Measurements from ENCODE around the gene IQCH. TPM values are rescaled to one million over a fixed set of nuclear protein-coding genes. Genes with fewer than 3 reads are reported as not detected.

IQCH gene
- total RNA-seq, 1 experiment from 2014 or later, result 1.1 TPM

DNA sequence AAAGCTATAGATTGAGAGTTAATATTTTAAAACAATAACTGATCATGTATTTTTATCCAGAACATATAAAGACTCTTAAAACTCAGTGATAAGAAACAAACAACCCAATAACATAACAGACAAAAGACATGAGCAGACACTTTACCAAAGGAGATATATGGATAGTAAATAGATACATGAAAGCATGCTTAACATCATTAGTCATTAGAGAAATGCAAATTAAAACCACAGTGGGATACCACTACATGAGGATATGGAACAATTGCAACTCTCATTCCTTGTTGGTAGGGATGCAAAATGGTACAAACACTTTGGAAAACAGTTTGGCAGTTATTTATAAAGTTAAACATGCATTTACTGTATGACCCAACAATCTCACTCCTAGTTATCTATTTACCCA, 95.0 kb downstream of the IQCH start:
- Histone ChIP-seq H3K18ac (ENCODE audit: insufficient read length, low read depth, low read length) (no peak overlapping the region), H3K23ac (ENCODE audit: insufficient read length, low read depth, low read length) (no peak overlapping the region), H2BK20ac (ENCODE audit: low read depth, low read length, poor library complexity, severe bottlenecking) (no peak overlapping the region), H3K79me1 (ENCODE audit: insufficient read depth, low read depth, low read length, poor library complexity, severe bottlenecking) (no peaks in the 10 kb centered on the region), H3K23me2 (ENCODE audit: insufficient read length, low read depth, low read length, poor library complexity, severe bottlenecking) (no peaks in the 10 kb centered on the region), H2BK5ac (ENCODE audit: insufficient read length, low read length) (no peak overlapping the region), H4K5ac (ENCODE audit: insufficient read length, low read depth, low read length) (no peak overlapping the region), H4K91ac (ENCODE audit: insufficient read length, low read depth, low read length) (no peak overlapping the region), H3K9ac (ENCODE audit: extremely low read depth, insufficient read length, low read length) (no peak overlapping the region), H3K4me2 (ENCODE audit: insufficient read depth, insufficient read length, low read length) (no peak overlapping the region), H4K20me1 (ENCODE audit: control insufficient read depth, insufficient read depth, insufficient read length) (no peaks in the 10 kb centered on the region), H2AK5ac (ENCODE audit: insufficient read length, low read length) (no peak overlapping the region), H3K27ac (ENCODE audit: insufficient read length, low read depth, low read length) (no peak overlapping the region), H3K27me3 (ENCODE audit: insufficient read depth, low read length) (no peaks in the 10 kb centered on the region), H3K4me1 (ENCODE audit: insufficient read depth, low read length) (no peaks in the 10 kb centered on the region; the same call in none of the 2 replicates), H3K56ac (ENCODE audit: insufficient read length, low read depth, low read length) (no peak overlapping the region), H2AFZ (ENCODE audit: low read length) (no peak overlapping the region), H3T11ph (ENCODE audit: low read length) (no peak overlapping the region), H3K4ac (ENCODE audit: low read depth, low read length) (no peak overlapping the region), H4K8ac (replicated peaks; ENCODE audit: insufficient read length, low read depth, low read length) (no peak overlapping the region), H2BK12ac (ENCODE audit: insufficient read length, low read depth, low read length) (no peak overlapping the region), H3K9me3 (ENCODE audit: control insufficient read depth, low read depth, low read length) (no peaks in the 10 kb centered on the region), H2BK15ac (ENCODE audit: low read depth, low read length) (no peak overlapping the region), H3K79me2 (ENCODE audit: insufficient read depth, low read length) (no peaks in the 10 kb centered on the region), H3K14ac (ENCODE audit: insufficient read depth, low read length) (no peak overlapping the region), H2BK120ac (ENCODE audit: low read depth, low read length, poor library complexity, severe bottlenecking) (no peak overlapping the region)
- Mint-ChIP-seq H3K27ac (no peak overlapping the region), H3K4me3 (no peak overlapping the region), H3K27me3 (ENCODE audit: low read depth) (no peaks in the 10 kb centered on the region), H3K9me3 (peaks cover 30 to 34% of the 10 kb centered on the region in 2 experiments), H3K4me1 (peaks cover 7 to 9% of the 10 kb centered on the region in 2 experiments), H3K36me3 (ENCODE audit: insufficient read depth in 1 of 3, low read depth in 3 of 3) (peaks cover 18 to 41% (median 24%) of the 10 kb centered on the region in 3 experiments)
- TF ChIP-seq, protein P1, sequence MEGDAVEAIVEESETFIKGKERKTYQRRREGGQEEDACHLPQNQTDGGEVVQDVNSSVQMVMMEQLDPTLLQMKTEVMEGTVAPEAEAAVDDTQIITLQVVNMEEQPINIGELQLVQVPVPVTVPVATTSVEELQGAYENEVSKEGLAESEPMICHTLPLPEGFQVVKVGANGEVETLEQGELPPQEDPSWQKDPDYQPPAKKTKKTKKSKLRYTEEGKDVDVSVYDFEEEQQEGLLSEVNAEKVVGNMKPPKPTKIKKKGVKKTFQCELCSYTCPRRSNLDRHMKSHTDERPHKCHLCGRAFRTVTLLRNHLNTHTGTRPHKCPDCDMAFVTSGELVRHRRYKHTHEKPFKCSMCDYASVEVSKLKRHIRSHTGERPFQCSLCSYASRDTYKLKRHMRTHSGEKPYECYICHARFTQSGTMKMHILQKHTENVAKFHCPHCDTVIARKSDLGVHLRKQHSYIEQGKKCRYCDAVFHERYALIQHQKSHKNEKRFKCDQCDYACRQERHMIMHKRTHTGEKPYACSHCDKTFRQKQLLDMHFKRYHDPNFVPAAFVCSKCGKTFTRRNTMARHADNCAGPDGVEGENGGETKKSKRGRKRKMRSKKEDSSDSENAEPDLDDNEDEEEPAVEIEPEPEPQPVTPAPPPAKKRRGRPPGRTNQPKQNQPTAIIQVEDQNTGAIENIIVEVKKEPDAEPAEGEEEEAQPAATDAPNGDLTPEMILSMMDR (conservative IDR thresholded peaks at IDR 0.05), result no peak
- no peak for DNase-seq

Measured in H9 (cell line).